H1 (cell line): ENCODE results near the gene EPHA5. TPM values are rescaled to one million over a fixed set of nuclear protein-coding genes. Genes with fewer than 3 reads are reported as not detected.

Experiments used
- ASH2L ChIP-seq: fragments of 200-600, 300-600 bp; sonication (generic); IDR thresholded peaks from one replicate; pipeline ENCODE4 v1.7.1; 2017; ENCODE audit warnings: low read length
- CHD1 ChIP-seq: IDR thresholded peaks from 2 replicates; pipeline ENCODE4 v1.6.1; 2012; ENCODE audit warnings: low read depth, low read length, improper control_type of control experiment
- CHD7 ChIP-seq: fragments of 300-600 bp; sonication (generic); IDR thresholded peaks from 2 replicates; pipeline ENCODE4 v1.7.1; 2012; ENCODE audit warnings: low read length, moderate library complexity, mild to moderate bottlenecking, inconsistent platforms; ENCODE audit not compliant: insufficient replicate concordance
- E2F6 ChIP-seq: IDR thresholded peaks from 2 replicates; pipeline ENCODE4 v1.6.1; 2012; ENCODE audit warnings: inconsistent platforms
- GABPA ChIP-seq: IDR thresholded peaks from 2 replicates; pipeline ENCODE4 v1.6.1; 2011; ENCODE audit warnings: mild to moderate bottlenecking, low read length, moderate library complexity, borderline replicate concordance; ENCODE audit not compliant: insufficient read depth
- KDM5A ChIP-seq: fragments of 200-600 bp; IDR thresholded peaks from 2 replicates; pipeline ENCODE4 v1.7.1; 2012; ENCODE audit warnings: mild to moderate bottlenecking, low read length, inconsistent platforms, mixed read lengths
- POLR2AphosphoS5 ChIP-seq: IDR thresholded peaks from 2 replicates; pipeline ENCODE4 v1.6.1; 2011; ENCODE audit warnings: low read depth, low read length
- SIRT6 ChIP-seq: IDR thresholded peaks from one replicate; pipeline ENCODE4 v1.7.1; 2012; ENCODE audit warnings: low read length, inconsistent platforms
- SP1 ChIP-seq: IDR thresholded peaks from 2 replicates; pipeline ENCODE4 v1.6.1; 2011; ENCODE audit warnings: low read depth, low read length
- SP2 ChIP-seq: IDR thresholded peaks from 2 replicates; pipeline ENCODE4 v1.6.1; 2012; ENCODE audit warnings: mild to moderate bottlenecking, low read length, inconsistent platforms
- SP4 ChIP-seq: IDR thresholded peaks from 2 replicates; pipeline ENCODE4 v1.6.1; 2012; ENCODE audit warnings: low read length, inconsistent platforms
- SRF ChIP-seq: IDR thresholded peaks from 2 replicates; pipeline ENCODE4 v1.6.1; 2011; ENCODE audit warnings: mild to moderate bottlenecking, low read depth, low read length, moderate library complexity
- TBP ChIP-seq: IDR thresholded peaks from 2 replicates; pipeline ENCODE4 v1.6.1; 2011; ENCODE audit warnings: low read depth, low read length, improper control_type of control experiment
- polyA plus RNA-seq, 7 experiments: library from polyadenylated mRNA; depleted of rRNA in 3 of 7; stranded (reverse) in 5 of 7; unstranded in 2 of 7; fragments of >200 nt in 5 of 7; fragments of 200-250 nt in 2 of 7; gene quantifications; 1 replicate in 5 of 7; 2 replicates in 1 of 7; 4 replicates in 1 of 7; pipeline versions ENCODE4 v1.2.1 to v1.2.3, GENCODE V29; 2011 to 2013; ENCODE audit warnings: missing spikeins in 2 of 7, mixed read lengths in 2 of 7
- total RNA-seq: library from RNA; stranded (reverse); fragmentation: NEBNext Ultra II Directional; extraction: Animal tissue kit (Norgen Biotek cat#: 25700); gene quantifications from 2 replicates; pipeline ENCODE4 v1.2.1, GENCODE V29; 2021

Gene EPHA5
- total and polyA plus RNA-seq, 2 of the 8 experiments (the other 6 are each of a cell fraction or from before 2014, with no cell fraction given), result 0.03 to 0.11 TPM

GRCh38 chr4:65597697-65598096, 72.6 kb downstream of the EPHA5 start (continued):
- TF ChIP-seq CHD7 (no peak), SIRT6 (no peak), SP4 (no peak), SP2 (no peak), SRF (no peak), SP1 (no peak), TBP (no peak), ASH2L (no peak), KDM5A (no peak), E2F6 (no peak), CHD1 (no peak), POLR2AphosphoS5 (no peak), GABPA (no peak)
